ENCODE results near the gene SLC7A1.

SLC7A1 gene

GRCh38 chr13:29537736-29538651, 57.5 kb downstream of the SLC7A1 start:
- TF ChIP-seq GATA2 (IDR thresholded peaks at IDR 0.05; ENCODE audit: low read depth, low read length) = no peak
- no peak for TF ChIP-seq GATA3 (IDR thresholded peaks at IDR 0.05; ENCODE audit: low read depth, low read length)

GRCh38 chr13:29536853-29537252, 58.6 kb downstream of the SLC7A1 start:
- TF ChIP-seq GATA2 (IDR thresholded peaks at IDR 0.05; ENCODE audit: low read depth, low read length) = no peak
- TF ChIP-seq GATA3 (IDR thresholded peaks at IDR 0.05; ENCODE audit: low read depth, low read length) = no peak

- TF ChIP-seq GATA2 (IDR thresholded peaks at IDR 0.05; ENCODE audit: low read depth, low read length) (no peak), GATA3 (IDR thresholded peaks at IDR 0.05; ENCODE audit: low read depth, low read length) (no peak)
Measured at GRCh38 chr13:29535663-29536655, 59.5 kb downstream of the SLC7A1 start.

- TF ChIP-seq GATA2 (IDR thresholded peaks at IDR 0.05; ENCODE audit: low read depth, low read length) (no peak), GATA3 (IDR thresholded peaks at IDR 0.05; ENCODE audit: low read depth, low read length) (no peak)
Measured at GRCh38 chr13:29534083-29534482, 61.4 kb downstream of the SLC7A1 start.

GRCh38 chr13:29532821-29533220, 62.7 kb downstream of the SLC7A1 start:
- TF ChIP-seq GATA3 (IDR thresholded peaks at IDR 0.05; ENCODE audit: low read depth, low read length) = no peak
- TF ChIP-seq GATA2 (IDR thresholded peaks at IDR 0.05; ENCODE audit: low read depth, low read length) = no peak

GRCh38 chr13:29532116-29532515, 63.4 kb downstream of the SLC7A1 start:
- no peak for TF ChIP-seq GATA2 (IDR thresholded peaks at IDR 0.05; ENCODE audit: low read depth, low read length)
- no peak for TF ChIP-seq GATA3 (IDR thresholded peaks at IDR 0.05; ENCODE audit: low read depth, low read length)

GRCh38 chr13:29530901-29531300, 64.6 kb downstream of the SLC7A1 start:
- TF ChIP-seq GATA3 (IDR thresholded peaks at IDR 0.05; ENCODE audit: low read depth, low read length) (no peak), GATA2 (IDR thresholded peaks at IDR 0.05; ENCODE audit: low read depth, low read length) (no peak)

GRCh38 chr13:29529754-29530153, 65.7 kb downstream of the SLC7A1 start:
- TF ChIP-seq GATA2 (IDR thresholded peaks at IDR 0.05; ENCODE audit: low read depth, low read length) = no peak
- TF ChIP-seq GATA3 (IDR thresholded peaks at IDR 0.05; ENCODE audit: low read depth, low read length) = no peak

- TF ChIP-seq GATA3 (IDR thresholded peaks at IDR 0.05; ENCODE audit: low read depth, low read length) = no peak
- no peak for TF ChIP-seq GATA2 (IDR thresholded peaks at IDR 0.05; ENCODE audit: low read depth, low read length)
Measured at GRCh38 chr13:29527916-29528315, 67.6 kb downstream of the SLC7A1 start.

GRCh38 chr13:29527511-29527910, 68.0 kb downstream of the SLC7A1 start:
- TF ChIP-seq GATA2 (IDR thresholded peaks at IDR 0.05; ENCODE audit: low read depth, low read length) (no peak), GATA3 (IDR thresholded peaks at IDR 0.05; ENCODE audit: low read depth, low read length) (no peak)

- TF ChIP-seq GATA3 (IDR thresholded peaks at IDR 0.05; ENCODE audit: low read depth, low read length) (no peak), GATA2 (IDR thresholded peaks at IDR 0.05; ENCODE audit: low read depth, low read length) (no peak)
Measured at GRCh38 chr13:29526741-29527140, 68.7 kb downstream of the SLC7A1 start.

GRCh38 chr13:29525757-29526156, 69.7 kb downstream of the SLC7A1 start:
- TF ChIP-seq GATA2 (IDR thresholded peaks at IDR 0.05; ENCODE audit: low read depth, low read length) (no peak), GATA3 (IDR thresholded peaks at IDR 0.05; ENCODE audit: low read depth, low read length) (no peak)

- no peak for TF ChIP-seq GATA2 (IDR thresholded peaks at IDR 0.05; ENCODE audit: low read depth, low read length)
- TF ChIP-seq GATA3 (IDR thresholded peaks at IDR 0.05; ENCODE audit: low read depth, low read length) = no peak
Measured at GRCh38 chr13:29524641-29525040, 70.8 kb downstream of the SLC7A1 start.

- no peak for TF ChIP-seq GATA3 (IDR thresholded peaks at IDR 0.05; ENCODE audit: low read depth, low read length)
- no peak for TF ChIP-seq GATA2 (IDR thresholded peaks at IDR 0.05; ENCODE audit: low read depth, low read length)
Measured at GRCh38 chr13:29524176-29524575, 71.3 kb downstream of the SLC7A1 start.

All from SH-SY5Y (cell line).